Lower lobe of right lung (tissue), 2 donors: Measurements from ENCODE around the gene PTPRT. TPM values are rescaled to one million over a fixed set of nuclear protein-coding genes. Genes with fewer than 3 reads are reported as not detected.

Experiments
- ATAC-seq, 2 donors: fragments of 200-7000 bp; cut with Tn5 transposase; one replicate each; pipeline ENCODE4 v1.9.1; 2020 to 2022; ENCODE audit warnings: mild to moderate bottlenecking in 2 of 2, moderate library complexity in 2 of 2
- DNase-seq: peaks from one replicate; pipeline ENCODE4 v3.0.0-alpha.2; 2020
- H3K27ac ChIP-seq: fragments of 200-600 bp; one replicate; pipeline ENCODE4 v1.8.0; 2022
- H3K27me3 ChIP-seq: fragments of 200-600 bp; one replicate; pipeline ENCODE4 v1.8.0; 2022; ENCODE audit warnings: low read depth
- H3K36me3 ChIP-seq: fragments of 200-600 bp; one replicate; pipeline ENCODE4 v1.8.0; 2022; ENCODE audit warnings: mild to moderate bottlenecking
- H3K4me1 ChIP-seq: fragments of 200-600 bp; one replicate; pipeline ENCODE4 v1.8.0; 2022
- H3K4me3 ChIP-seq: fragments of 200-600 bp; one replicate; pipeline ENCODE4 v1.8.0; 2022; ENCODE audit warnings: mild to moderate bottlenecking
- H3K9me3 ChIP-seq: fragments of 200-600 bp; one replicate; pipeline ENCODE4 v1.8.0; 2022
- CTCF ChIP-seq: fragments of 200-600 bp; IDR thresholded peaks from one replicate; pipeline ENCODE4 v1.8.0; 2022; ENCODE audit warnings: antibody characterized with exemption, mild to moderate bottlenecking
- intact Hi-C: fragments of 100-400 bp; cut with DNase I; formaldehyde crosslinking; loops from one replicate; pipeline ENCODE4 v1.11.0; 2022
- total RNA-seq: library from RNA; stranded (reverse); fragmentation: NEBNext Ultra II Directional; extraction: Animal tissue kit (Norgen Biotek cat#: 25700); gene quantifications from one replicate; pipeline ENCODE4 v1.2.1, GENCODE V29; 2021
- donor health status: DM: no; HTN: yes; CAD: no; lungs with severe emphysema.

PTPRT gene
- total RNA-seq, 1 donor from 2014 or later: 8.0 TPM

- no peak for DNase-seq
- H3K27me3 ChIP-seq: no peaks in the 10 kb centered on the region
- no peak for TF ChIP-seq CTCF
- no peaks in the 10 kb centered on the region for H3K36me3 ChIP-seq
- intact Hi-C loops: no loop called here
- no peak for ATAC-seq
- H3K27ac ChIP-seq: no peak overlapping the region
- no peak overlapping the region for H3K4me3 ChIP-seq
- no peaks in the 10 kb centered on the region for H3K4me1 ChIP-seq
- no peaks in the 10 kb centered on the region for H3K9me3 ChIP-seq
Observed at GRCh38 chr20:42958367-42959069, 231.2 kb downstream of the PTPRT start.

- H3K27me3 ChIP-seq: no peaks in the 10 kb centered on the region
- H3K4me1 ChIP-seq: no peaks in the 10 kb centered on the region
- H3K4me3 ChIP-seq: no peak overlapping the region
- no peak for TF ChIP-seq CTCF
- DNase-seq: no peak
- intact Hi-C loops: no loop called here
- H3K36me3 ChIP-seq: no peaks in the 10 kb centered on the region
- no peak for ATAC-seq
- H3K9me3 ChIP-seq: no peaks in the 10 kb centered on the region
- H3K27ac ChIP-seq: no peak overlapping the region
Observed at GRCh38 chr20:42957704-42958095, 232.0 kb downstream of the PTPRT start.

- Histone ChIP-seq H3K27ac (no peak overlapping the region), H3K36me3 (no peaks in the 10 kb centered on the region), H3K4me3 (no peak overlapping the region), H3K27me3 (no peaks in the 10 kb centered on the region), H3K4me1 (no peaks in the 10 kb centered on the region), H3K9me3 (no peaks in the 10 kb centered on the region)
- ATAC-seq: no peak
- TF ChIP-seq CTCF: no peak
- intact Hi-C loops: no loop called here
- no peak for DNase-seq
Observed at GRCh38 chr20:42957018-42957703, 232.5 kb downstream of the PTPRT start.

- Histone ChIP-seq H3K27me3 (no peaks in the 10 kb centered on the region), H3K4me1 (no peaks in the 10 kb centered on the region), H3K27ac (no peak overlapping the region), H3K9me3 (no peaks in the 10 kb centered on the region), H3K4me3 (no peak overlapping the region), H3K36me3 (no peaks in the 10 kb centered on the region)
- DNase-seq (no peak), ATAC-seq (no peak)
- TF ChIP-seq CTCF: no peak
- intact Hi-C loops: no loop called here
Observed at GRCh38 chr20:42955713-42956112, 234.0 kb downstream of the PTPRT start.

GRCh38 chr20:42954951-42955350 lies 234.8 kb downstream of the PTPRT start:
- no peak for DNase-seq
- Histone ChIP-seq H3K9me3 (no peaks in the 10 kb centered on the region), H3K27ac (no peak overlapping the region), H3K27me3 (no peaks in the 10 kb centered on the region), H3K4me3 (no peak overlapping the region), H3K36me3 (no peaks in the 10 kb centered on the region), H3K4me1 (no peaks in the 10 kb centered on the region)
- intact Hi-C loops: no loop called here
- TF ChIP-seq CTCF: no peak
- ATAC-seq: no peak
